ENCODE data around the gene IREB2.

- TF ChIP-seq EZH2 (IDR thresholded peaks at IDR 0.05; ENCODE audit: borderline replicate concordance, insufficient read depth, low read depth, low read length, poor library complexity, severe bottlenecking) (no peak), CTCF (IDR thresholded peaks at IDR 0.05) (no peak)
These were observed 7.9 kb downstream of the IREB2 start for GRCh38 chr15:78445875-78446274.
